Measurements from ENCODE around the gene C6orf15.

Gene C6orf15

DNA sequence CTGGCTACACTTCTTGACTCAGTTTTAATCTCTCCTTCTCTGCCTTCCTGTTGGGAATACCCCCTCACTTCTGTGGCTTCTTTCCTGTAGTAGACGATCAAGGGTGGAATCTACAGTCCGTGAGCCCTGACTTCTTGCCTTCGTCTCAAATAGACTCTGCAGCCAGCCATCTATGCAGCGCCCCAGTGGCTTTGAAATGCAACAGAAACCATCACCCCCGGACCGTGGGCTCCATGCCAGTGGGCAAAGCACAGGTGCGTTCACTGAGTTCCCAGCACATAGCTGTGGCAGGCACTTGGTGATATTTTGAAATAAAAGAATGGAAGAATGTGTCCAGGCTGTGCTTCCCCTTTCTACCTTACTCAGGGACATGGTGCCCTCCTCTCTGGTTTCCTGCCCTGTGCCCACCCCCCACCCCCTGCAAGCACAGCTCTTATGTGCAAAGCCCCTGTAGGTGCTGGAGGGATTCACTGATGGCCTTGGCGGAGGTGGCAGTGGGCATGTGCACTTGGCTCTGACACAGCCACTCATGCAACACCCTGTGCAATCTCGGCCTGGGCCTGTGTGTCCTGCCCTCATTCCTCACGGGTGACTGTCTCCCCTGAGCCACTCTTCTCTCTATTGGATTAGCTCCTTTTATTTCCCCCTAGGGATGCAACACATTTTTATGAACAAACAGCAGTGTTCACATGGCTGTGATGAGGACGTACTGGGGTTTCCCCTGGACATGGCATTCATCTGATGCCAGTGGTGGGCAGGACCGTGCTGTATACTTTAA, 13.4 kb upstream of the C6orf15 start:
- Histone ChIP-seq H3K79me2 (ENCODE audit: insufficient read depth, low read length) (no peaks in the 10 kb centered on the region), H3K9me2 (replicated peaks; ENCODE audit: low read depth, low read length) (no peaks in the 10 kb centered on the region), H2AFZ (ENCODE audit: low read length) (0 out of 2 replicates have a peak overlapping the region, but pooled peaks have one; percentile 52), H3K9ac (ENCODE audit: low read depth, low read length, poor library complexity, severe bottlenecking) (no peak overlapping the region), H3K4me3 (ENCODE audit: low read length, poor library complexity, severe bottlenecking) (no peak overlapping the region), H3K27me3 (ENCODE audit: insufficient read depth, low read length, poor library complexity, severe bottlenecking) (no peaks in the 10 kb centered on the region), H3K4me1 (ENCODE audit: insufficient read depth, low read length, poor library complexity, severe bottlenecking) (peaks cover 3% of the 10 kb centered on the region), H3K36me3 (ENCODE audit: insufficient read depth, low read length) (no peaks in the 10 kb centered on the region), H3K4me2 (ENCODE audit: low read depth, low read length, poor library complexity, severe bottlenecking) (no peak overlapping the region), H3F3A (ENCODE audit: low read depth) (no peaks in the 10 kb centered on the region), H3K9me3 (ENCODE audit: insufficient read depth, low read depth, low read length) (no peaks in the 10 kb centered on the region), H4K20me1 (ENCODE audit: insufficient read depth, low read length, poor library complexity, severe bottlenecking) (no peaks in the 10 kb centered on the region)
- TF ChIP-seq, protein P1, sequence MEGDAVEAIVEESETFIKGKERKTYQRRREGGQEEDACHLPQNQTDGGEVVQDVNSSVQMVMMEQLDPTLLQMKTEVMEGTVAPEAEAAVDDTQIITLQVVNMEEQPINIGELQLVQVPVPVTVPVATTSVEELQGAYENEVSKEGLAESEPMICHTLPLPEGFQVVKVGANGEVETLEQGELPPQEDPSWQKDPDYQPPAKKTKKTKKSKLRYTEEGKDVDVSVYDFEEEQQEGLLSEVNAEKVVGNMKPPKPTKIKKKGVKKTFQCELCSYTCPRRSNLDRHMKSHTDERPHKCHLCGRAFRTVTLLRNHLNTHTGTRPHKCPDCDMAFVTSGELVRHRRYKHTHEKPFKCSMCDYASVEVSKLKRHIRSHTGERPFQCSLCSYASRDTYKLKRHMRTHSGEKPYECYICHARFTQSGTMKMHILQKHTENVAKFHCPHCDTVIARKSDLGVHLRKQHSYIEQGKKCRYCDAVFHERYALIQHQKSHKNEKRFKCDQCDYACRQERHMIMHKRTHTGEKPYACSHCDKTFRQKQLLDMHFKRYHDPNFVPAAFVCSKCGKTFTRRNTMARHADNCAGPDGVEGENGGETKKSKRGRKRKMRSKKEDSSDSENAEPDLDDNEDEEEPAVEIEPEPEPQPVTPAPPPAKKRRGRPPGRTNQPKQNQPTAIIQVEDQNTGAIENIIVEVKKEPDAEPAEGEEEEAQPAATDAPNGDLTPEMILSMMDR (conservative IDR thresholded peaks at IDR 0.05; ENCODE audit: low read length): no peak
- no peak for TF ChIP-seq EZH2phosphoT487 (IDR thresholded peaks at IDR 0.05; ENCODE audit: borderline replicate concordance)

DNA sequence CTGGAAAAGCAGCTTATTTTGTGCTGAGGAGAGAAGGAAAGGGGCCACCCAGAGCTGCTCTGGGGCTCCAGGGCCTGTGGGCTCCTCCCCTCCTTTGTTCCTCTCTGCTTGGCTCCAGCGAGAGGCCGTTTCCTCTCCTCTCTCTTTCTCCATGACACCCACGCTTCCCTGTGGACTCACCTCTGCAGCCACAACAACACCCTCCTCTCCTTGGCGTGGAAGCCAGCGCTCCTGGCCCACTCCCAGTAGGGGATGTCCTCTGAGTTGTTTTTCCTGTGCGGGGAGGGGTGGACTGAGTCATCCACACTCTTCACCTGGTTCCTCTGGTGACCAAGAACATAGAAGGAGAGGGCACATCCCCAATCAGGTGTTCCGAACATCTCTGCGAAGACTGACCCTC, 12.8 kb upstream of the C6orf15 start:
- H3K9ac ChIP-seq (ENCODE audit: low read depth, low read length, poor library complexity, severe bottlenecking): no peak overlapping the region
- H3K4me1 ChIP-seq (ENCODE audit: insufficient read depth, low read length, poor library complexity, severe bottlenecking): peaks cover 3% of the 10 kb centered on the region
- H3K4me2 ChIP-seq (ENCODE audit: low read depth, low read length, poor library complexity, severe bottlenecking): no peak overlapping the region
- H3K27me3 ChIP-seq (ENCODE audit: insufficient read depth, low read length, poor library complexity, severe bottlenecking): no peaks in the 10 kb centered on the region
- no peaks in the 10 kb centered on the region for H3F3A ChIP-seq (ENCODE audit: low read depth)
- no peaks in the 10 kb centered on the region for H3K9me2 ChIP-seq (replicated peaks; ENCODE audit: low read depth, low read length)
- H2AFZ ChIP-seq (ENCODE audit: low read length): no peak overlapping the region
- H3K4me3 ChIP-seq (ENCODE audit: low read length, poor library complexity, severe bottlenecking): no peak overlapping the region
- no peaks in the 10 kb centered on the region for H3K9me3 ChIP-seq (ENCODE audit: insufficient read depth, low read depth, low read length)
- H4K20me1 ChIP-seq (ENCODE audit: insufficient read depth, low read length, poor library complexity, severe bottlenecking): no peaks in the 10 kb centered on the region
- no peaks in the 10 kb centered on the region for H3K36me3 ChIP-seq (ENCODE audit: insufficient read depth, low read length)
- TF ChIP-seq EZH2phosphoT487 (IDR thresholded peaks at IDR 0.05; ENCODE audit: borderline replicate concordance): no peak
- TF ChIP-seq, protein P1 (conservative IDR thresholded peaks at IDR 0.05; ENCODE audit: low read length): no peak
- no peaks in the 10 kb centered on the region for H3K79me2 ChIP-seq (ENCODE audit: insufficient read depth, low read length)

DNA sequence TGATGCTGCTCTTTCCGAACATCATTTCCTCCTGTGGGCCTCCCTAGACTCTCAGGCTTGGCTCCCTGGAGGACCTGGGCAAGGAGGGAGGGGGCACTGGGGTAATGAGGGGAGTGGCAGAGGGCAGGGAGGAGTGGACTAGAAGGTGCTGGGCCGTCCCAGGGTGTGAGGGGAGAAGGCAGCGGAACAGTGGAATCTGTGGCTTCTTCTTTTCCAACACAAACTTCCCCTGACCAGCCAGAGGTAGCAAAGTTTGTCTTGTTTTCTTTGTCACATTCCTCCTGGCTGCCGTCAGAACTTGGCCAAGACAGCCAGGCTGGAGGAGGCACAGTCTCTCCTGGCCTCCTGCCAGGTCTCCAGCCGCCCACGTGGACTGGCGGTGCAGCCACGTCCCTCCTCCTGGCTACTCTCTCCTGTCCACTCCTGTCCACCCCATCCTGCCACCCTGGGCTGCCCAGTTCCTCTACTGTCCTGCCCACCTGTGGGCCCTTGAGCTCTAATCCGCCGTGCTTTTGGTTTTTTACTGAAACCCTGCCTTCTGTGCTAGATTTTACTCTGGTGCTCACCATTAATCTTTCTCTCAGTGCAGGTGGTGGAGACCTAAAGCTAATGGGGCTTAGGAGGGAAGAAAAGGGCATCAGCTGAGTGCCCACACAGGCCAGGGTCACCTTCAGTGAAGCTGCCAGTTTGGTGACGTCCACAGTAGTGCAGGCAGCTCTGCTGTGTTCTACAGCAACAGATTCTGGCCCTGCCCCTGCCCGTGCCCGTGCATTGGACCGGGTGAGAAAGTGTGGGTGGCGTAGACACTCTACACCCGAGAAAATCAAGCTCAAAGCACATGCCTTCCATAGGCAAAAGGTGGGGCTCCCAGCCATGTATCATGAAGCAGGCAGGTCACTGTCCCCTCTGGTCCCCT, 10.7 kb upstream of the C6orf15 start:
- no peak overlapping the region for H3K4me3 ChIP-seq (ENCODE audit: low read length, poor library complexity, severe bottlenecking)

More for the DNA sequence above, 10.7 kb upstream of the C6orf15 start:
- TF ChIP-seq EZH2phosphoT487 (IDR thresholded peaks at IDR 0.05; ENCODE audit: borderline replicate concordance): no peak
- TF ChIP-seq, protein P1 (conservative IDR thresholded peaks at IDR 0.05; ENCODE audit: low read length): no peak
- Histone ChIP-seq H3K9ac (ENCODE audit: low read depth, low read length, poor library complexity, severe bottlenecking) (no peak overlapping the region), H3K4me2 (ENCODE audit: low read depth, low read length, poor library complexity, severe bottlenecking) (no peak overlapping the region), H3K27me3 (ENCODE audit: insufficient read depth, low read length, poor library complexity, severe bottlenecking) (no peaks in the 10 kb centered on the region), H4K20me1 (ENCODE audit: insufficient read depth, low read length, poor library complexity, severe bottlenecking) (no peaks in the 10 kb centered on the region), H3K79me2 (ENCODE audit: insufficient read depth, low read length) (no peaks in the 10 kb centered on the region), H3K36me3 (ENCODE audit: insufficient read depth, low read length) (no peaks in the 10 kb centered on the region), H2AFZ (ENCODE audit: low read length) (no peak overlapping the region), H3K9me3 (ENCODE audit: insufficient read depth, low read depth, low read length) (no peaks in the 10 kb centered on the region), H3F3A (ENCODE audit: low read depth) (no peaks in the 10 kb centered on the region), H3K9me2 (replicated peaks; ENCODE audit: low read depth, low read length) (no peaks in the 10 kb centered on the region), H3K4me1 (ENCODE audit: insufficient read depth, low read length, poor library complexity, severe bottlenecking) (peaks cover 3% of the 10 kb centered on the region)
